GM18505 (cell line): Measurements from ENCODE around the gene PLEKHG1.

ENCODE experiments used
- ATAC-seq: cut with Tn5 transposase; IDR thresholded peaks from one replicate; pipeline ENCODE4 v1.9.1; 2021; ENCODE audit not compliant: unreplicated experiment
- POLR2A ChIP-seq: IDR thresholded peaks from 4 replicates; pipeline ENCODE4 v1.6.1; 2011; ENCODE audit warnings: borderline replicate concordance; ENCODE audit not compliant: insufficient read depth, insufficient read length; ENCODE audit errors: extremely low read depth

The PLEKHG1 gene

DNA sequence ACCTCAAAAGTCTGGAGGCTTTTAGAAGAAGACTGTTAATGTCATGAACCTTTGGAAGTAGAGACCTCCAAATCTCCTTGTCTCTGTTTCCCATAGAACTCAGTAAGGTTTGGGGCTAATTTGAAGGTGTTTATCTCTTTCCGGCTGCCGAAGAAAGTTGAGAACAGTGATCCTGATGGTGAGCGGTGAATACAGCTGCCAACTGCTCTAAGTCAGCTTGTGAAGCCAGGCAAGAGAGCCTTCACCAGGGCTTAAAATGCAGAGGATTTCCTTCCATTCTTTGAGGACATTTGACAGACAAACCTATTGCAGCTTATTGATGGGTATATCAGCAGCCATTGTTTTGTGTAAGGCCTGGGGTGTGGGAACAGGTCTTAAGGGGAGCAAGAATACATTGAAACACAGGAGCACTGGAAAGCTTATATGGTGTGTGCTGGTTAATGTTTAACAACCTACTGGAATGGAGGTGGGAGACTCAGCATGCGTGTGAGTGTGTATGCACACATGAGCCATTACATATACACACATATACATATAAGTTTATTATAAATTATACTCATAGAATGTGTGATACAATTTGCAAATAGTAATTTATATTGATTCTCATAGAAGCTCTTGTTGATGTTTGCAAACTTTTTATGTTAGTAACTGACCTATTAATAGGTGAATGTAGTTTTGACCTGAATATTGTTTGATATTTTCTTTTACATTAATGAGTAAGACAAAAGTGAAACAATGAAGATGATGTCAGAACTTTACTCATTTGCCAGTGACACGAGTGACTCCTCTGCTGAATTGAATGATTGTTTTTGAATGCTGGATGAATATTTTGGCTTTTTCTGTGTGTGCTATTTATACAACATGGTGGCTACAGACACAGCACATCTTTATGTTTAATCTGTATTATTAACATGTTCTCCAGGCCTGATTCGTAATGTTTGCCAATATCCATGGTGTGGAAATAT is 18.1 kb downstream of the PLEKHG1 start:
- ATAC-seq, result no peak
- no peak for TF ChIP-seq POLR2A

- no peak for TF ChIP-seq POLR2A
- no peak for ATAC-seq
Observed at GRCh38 chr6:150619275-150619674, 19.6 kb downstream of the PLEKHG1 start.

DNA sequence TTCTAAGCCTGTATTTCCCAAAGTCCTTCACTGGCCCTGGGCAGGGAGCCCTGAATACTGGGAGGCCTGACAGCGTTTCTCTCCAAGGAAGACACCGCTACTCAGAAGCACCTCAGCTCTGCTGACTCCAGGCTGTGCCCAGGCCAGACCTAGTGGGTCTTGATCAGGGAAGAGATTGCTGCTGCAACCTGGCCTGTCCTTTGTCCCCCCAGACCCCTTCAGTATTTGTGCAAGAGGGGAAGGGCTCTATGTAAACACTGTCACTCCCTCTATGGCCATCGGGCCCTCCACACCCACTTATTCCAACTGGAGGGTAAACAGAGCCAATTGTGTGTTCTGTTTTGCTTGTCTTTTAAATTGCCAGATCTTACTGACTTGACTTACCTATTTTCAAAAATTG is 20.6 kb downstream of the PLEKHG1 start:
- TF ChIP-seq POLR2A, result no peak
- ATAC-seq, result no peak

DNA sequence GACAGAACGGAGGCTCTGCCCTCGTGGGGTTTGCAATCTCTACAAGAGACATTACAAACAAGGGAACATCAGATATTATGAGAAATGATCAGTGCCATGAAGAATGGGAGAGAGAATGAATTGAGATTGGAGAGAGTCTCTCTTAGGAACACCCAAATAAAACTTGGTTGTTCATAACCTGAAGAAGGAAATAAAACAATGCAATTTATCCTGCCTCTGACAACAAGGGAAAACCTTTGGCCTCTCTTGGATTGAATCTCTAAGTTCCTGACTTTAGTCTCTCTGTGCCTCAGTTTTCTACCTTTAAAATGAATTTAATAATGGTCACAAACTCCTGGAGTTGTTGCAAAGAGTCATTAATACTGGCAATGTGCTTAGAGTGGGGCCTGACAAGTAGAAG is 21.1 kb downstream of the PLEKHG1 start:
- no peak for TF ChIP-seq POLR2A
- ATAC-seq, result no peak

DNA sequence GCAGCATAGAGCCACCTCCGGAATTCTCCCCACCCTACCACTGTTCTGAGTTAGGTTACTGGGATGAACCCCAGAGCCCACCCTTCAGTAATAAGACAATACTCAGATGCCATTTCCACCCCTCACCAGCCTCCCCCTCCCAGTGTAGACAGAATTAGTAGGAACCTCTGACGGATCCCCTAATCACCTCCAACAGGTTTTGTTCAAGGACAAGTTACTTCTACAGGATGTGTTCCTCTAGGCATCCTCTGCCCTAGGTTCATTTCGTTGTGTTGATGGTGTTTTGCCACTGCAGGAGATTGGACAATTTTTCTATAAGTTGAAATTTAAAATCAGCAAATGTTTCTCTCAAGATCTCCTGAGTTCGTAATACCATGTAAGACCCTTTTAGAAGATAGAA is 22.8 kb downstream of the PLEKHG1 start:
- no peak for TF ChIP-seq POLR2A
- no peak for ATAC-seq

DNA sequence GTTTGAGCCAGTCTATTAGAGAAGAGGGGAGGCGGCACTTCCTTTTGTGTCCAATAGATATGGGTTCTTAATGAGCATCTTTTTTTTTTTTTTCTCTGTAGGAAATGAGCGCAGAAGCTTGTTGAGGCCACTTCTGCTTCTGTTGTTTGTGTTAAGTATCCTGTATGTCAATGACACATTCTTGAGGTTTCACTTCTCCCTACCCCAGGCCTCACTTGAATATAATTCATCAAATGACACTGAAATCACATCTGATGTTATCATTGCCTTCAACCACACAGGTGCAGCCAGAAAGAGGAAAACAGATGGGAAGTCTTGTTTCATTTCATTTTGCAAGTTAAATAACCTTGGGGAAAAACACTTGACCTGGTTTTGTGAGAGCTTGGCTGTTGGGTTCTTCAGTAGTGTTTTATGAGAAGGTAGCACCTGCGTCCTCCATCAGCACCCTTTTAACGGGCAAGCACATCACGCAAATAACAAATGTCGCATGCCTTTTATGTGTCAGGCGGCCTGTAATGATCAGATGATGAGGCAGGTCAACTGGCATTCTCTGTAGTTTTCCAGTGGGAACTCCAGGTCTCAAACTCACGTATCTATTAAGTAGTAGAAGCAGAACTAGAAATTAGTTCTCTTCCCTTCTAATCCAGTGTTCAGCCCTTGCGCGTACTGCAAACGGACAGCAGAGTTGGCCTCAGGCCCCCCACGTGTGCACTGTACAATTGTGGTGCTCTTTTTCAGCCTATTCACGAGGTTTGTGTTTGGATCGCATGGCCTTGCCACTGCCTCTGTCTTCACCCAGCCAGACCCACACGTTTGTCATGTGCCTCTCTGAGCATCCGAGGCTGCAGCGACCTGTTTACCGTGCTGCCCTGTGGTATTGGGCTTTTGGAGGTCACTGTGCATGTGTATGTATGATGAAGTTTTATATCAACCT is 23.5 kb downstream of the PLEKHG1 start:
- ATAC-seq, result peak; percentile 98
- TF ChIP-seq POLR2A, result no peak

DNA sequence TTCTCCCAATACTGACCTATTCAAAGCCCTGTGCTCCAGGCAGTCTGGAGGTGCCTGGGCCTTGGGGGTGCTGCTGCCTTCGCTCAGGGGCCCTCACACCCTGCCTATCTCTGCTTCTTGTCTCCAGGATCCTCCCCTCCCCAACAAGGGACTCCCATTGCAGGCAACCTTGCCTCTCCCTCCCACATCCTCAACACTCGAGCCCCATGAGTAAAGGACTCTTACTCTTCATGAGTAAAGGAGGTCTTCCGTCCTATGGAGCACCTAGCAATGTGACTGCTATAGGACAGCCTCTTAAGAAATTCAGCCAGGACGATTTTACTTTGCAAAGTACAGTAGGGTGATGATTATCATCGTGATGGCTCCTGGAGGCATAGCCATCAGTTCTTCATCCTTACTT is 24.5 kb downstream of the PLEKHG1 start:
- ATAC-seq, result no peak
- TF ChIP-seq POLR2A, result no peak

DNA sequence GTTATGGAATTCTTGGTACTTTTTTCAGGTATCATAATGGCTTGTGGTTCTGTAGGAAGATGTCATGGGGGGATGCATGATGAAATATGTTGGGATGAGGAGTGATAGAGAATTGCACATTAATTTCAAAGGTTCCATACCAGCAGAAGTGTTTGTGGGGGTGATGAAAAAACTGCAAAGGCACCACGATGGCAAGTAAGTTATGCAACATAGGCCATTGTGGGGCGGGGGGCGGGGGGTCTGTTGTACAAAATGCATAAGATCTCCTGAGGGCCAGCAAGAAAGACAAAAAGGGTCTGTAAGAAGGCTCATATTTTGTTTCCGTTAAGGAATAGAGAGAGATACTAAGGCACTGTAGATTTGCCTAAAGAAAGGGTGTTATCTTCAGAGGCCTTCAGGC is 26.2 kb downstream of the PLEKHG1 start:
- TF ChIP-seq POLR2A, result no peak
- ATAC-seq, result no peak

- no peak for ATAC-seq
- no peak for TF ChIP-seq POLR2A
Observed at GRCh38 chr6:150627154-150627553, 27.5 kb downstream of the PLEKHG1 start.

DNA sequence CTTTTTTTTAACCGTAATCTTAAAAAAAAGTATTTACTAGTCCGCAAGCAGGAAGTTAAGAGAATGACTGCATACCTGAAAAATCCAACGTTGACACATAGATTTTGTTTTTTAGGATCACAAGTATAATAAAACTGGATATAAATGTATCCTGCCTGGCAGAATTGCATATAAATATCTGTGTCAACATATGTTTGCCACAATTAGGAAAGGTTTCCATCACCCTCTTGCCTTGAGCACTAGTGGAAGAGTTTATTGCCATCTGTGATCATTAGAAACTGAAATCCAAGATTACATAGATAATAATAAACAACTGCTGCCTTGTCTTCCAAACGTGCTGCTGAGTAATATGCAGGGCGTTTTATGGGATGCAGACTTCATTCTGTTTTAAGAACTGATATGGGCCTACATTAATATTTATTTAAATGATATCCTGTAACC is 27.9 kb downstream of the PLEKHG1 start:
- TF ChIP-seq POLR2A, result no peak
- no peak for ATAC-seq

DNA sequence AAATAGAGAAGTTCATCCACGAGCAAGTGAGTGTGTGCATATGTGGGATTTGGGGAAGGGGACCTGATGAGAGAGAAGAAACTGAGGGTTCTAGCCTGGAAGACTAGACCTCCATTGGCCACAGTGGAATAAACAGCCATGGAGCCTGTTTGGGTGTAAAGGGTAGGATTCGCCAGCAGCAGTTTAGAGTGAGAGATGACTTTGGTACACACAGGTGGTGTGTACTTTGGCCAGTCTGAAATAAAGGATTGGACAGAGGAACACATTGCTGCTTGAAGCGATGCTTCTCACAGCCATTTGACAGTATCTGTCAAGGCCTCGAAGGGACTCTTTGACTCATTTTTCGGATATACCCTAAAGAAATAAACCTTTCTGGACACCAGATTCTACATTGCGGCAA is 29.2 kb downstream of the PLEKHG1 start:
- ATAC-seq, result no peak

DNA sequence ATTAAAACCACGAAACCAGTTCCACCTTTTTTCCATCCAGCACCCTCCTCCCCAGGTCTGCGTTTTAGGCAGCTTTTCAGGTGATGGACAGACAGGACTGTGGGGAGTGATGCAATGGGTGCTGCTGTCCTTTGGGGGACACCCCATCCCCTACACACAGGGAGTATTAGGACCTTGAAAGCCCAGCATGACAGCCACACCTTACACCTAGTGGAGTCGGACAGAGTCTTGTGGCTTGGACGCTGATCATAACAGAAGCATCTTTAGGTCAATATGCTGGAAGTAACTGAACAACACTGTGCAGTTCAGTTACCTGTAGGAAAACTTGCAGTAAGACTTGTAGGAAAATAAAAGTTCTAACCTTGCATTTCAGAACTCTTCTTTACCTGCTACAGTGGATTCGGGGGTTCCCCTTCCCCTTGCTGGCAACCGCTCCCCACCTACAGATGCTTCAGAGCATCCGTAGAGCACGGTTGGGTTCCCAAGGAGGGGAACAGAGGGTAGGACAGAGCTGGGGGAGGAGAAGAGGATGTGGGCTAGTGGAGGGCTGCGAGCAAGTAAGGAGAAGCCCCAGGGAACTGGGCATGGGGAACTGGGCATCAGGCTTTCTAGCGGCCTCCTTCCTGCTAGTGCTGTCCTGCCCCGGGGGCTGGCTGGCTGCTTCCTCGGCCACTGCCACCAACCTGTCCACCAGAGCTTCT is 31.7 kb downstream of the PLEKHG1 start:
- ATAC-seq, result peak; percentile 48
- no peak for TF ChIP-seq POLR2A

More for the DNA sequence above, 29.2 kb downstream of the PLEKHG1 start:
- TF ChIP-seq POLR2A, result no peak
